ENCODE measurements around the gene MYO5B. TPM values are rescaled to one million over a fixed set of nuclear protein-coding genes. Genes with fewer than 3 reads are reported as not detected.

The MYO5B gene
- total RNA-seq, 1 experiment from 2014 or later = 32.1 TPM

DNA sequence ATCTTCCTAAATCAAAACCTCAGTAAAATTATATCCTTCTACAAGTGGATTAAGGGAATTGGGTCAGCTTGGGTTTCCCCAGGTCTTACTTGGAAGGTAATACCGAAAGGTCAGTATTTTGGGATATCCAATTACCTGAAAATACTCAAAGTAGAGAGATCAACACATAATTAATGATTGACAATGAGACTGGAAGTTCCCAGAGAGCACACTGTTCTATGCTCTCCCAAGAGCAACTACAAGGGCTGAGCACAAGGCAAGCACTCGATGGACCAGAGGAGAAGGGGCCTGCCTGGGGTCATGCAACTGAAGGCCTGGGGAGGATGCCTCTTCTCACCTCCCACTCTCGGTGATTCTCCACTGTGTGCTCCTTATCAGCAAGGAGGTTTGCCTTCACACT lies 222.4 kb downstream of the MYO5B start:
- H3K27ac ChIP-seq (ENCODE audit: low read depth, low read length) = no peak overlapping the region
- no peaks in the 10 kb centered on the region for H3K9me2 ChIP-seq (ENCODE audit: insufficient read depth)
- ChIA-PET CTCF (no interaction called here), POLR2A (no interaction called here), RAD21 (ENCODE audit: low non-redundant PET in 1 of 2, low total read pairs in 2 of 2, uncharacterized antibody in 2 of 2, unreplicated experiment in 2 of 2) (no interaction called here)
- no peaks in the 10 kb centered on the region for H3K79me2 ChIP-seq (ENCODE audit: insufficient read depth, low read length)
- no peaks in the 10 kb centered on the region; the same call in 1 of the 2 replicates for H3K27me3 ChIP-seq (ENCODE audit: insufficient read depth, low read length)
- DNase-seq (ENCODE audit: low read depth, low spot score) (no peak), ATAC-seq (no peak)
- H2AFZ ChIP-seq (ENCODE audit: low read depth, low read length, poor library complexity, severe bottlenecking) = no peak overlapping the region
- no peaks in the 10 kb centered on the region for H4K20me1 ChIP-seq (ENCODE audit: insufficient read depth)
- H3K36me3 ChIP-seq (ENCODE audit: control insufficient read depth in 1 of 2, insufficient read depth in 2 of 2, low read length in 2 of 2) = no peaks in the 10 kb centered on the region
- H3K4me1 ChIP-seq (ENCODE audit: control insufficient read depth in 1 of 2, insufficient read depth in 2 of 2, low read length in 2 of 2) = peaks cover 6 to 13% of the 10 kb centered on the region in 2 experiments
- no peak overlapping the region for H3K9ac ChIP-seq (ENCODE audit: low read length)
- no peak overlapping the region for H3K4me2 ChIP-seq (ENCODE audit: low read length)
- intact Hi-C loops (cut with micrococcal nuclease) = no loop called here
- no peak for TF ChIP-seq POLR2A (IDR thresholded peaks at IDR 0.05; ENCODE audit: borderline replicate concordance, extremely low read depth, insufficient read depth, insufficient read length)
- TF ChIP-seq, protein P1, sequence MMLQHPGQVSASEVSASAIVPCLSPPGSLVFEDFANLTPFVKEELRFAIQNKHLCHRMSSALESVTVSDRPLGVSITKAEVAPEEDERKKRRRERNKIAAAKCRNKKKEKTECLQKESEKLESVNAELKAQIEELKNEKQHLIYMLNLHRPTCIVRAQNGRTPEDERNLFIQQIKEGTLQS (IDR thresholded peaks at IDR 0.05) = no peak
- no peak for TF ChIP-seq ELF1 (IDR thresholded peaks at IDR 0.05; ENCODE audit: borderline replicate concordance, low read depth)
- TF ChIP-seq TCF7L2 (IDR thresholded peaks at IDR 0.05; ENCODE audit: borderline replicate concordance, extremely low read depth, insufficient read depth, insufficient read length) = no peak
- TF ChIP-seq FOSL1 (IDR thresholded peaks at IDR 0.05; ENCODE audit: low read depth) = no peak
- no peak for TF ChIP-seq YY1 (IDR thresholded peaks at IDR 0.05; ENCODE audit: extremely low read depth, insufficient replicate concordance, low read depth, low read length)
- H3K4me3 ChIP-seq (replicated peaks in 1 of 2; ENCODE audit: low read depth in 1 of 2, low read length in 2 of 2) = no peak overlapping the region
- no TSS peak for BruUV-seq (replicated peaks)
- no peaks in the 10 kb centered on the region for H3K9me3 ChIP-seq (ENCODE audit: control insufficient read depth in 1 of 2, insufficient read depth in 1 of 2, low read depth in 1 of 2, low read length in 2 of 2)

DNA sequence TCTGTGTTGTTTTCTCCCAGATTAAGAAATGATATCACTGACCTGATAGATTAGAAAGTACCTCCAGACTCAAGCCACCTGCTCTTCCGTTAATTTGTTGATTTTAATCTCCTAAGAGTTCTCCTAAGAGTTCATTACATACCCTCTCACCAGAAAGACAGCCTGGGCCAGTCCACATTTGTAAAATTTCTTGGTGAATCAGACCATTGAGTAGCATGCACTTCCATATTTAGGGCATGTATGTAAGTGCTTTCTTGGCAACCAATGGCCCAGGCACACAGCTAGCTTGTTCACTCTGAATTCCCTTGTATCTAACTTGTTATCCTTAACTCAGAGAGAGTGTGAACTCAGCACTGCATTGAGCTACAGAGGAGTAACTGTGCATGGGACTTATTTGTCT lies 223.5 kb downstream of the MYO5B start:
- no peaks in the 10 kb centered on the region for H3K9me2 ChIP-seq (ENCODE audit: insufficient read depth)
- H4K20me1 ChIP-seq (ENCODE audit: insufficient read depth) = no peaks in the 10 kb centered on the region
- H3K4me1 ChIP-seq (ENCODE audit: control insufficient read depth in 1 of 2, insufficient read depth in 2 of 2, low read length in 2 of 2) = peaks cover 17 to 23% of the 10 kb centered on the region in 2 experiments
- ChIA-PET CTCF (no interaction called here), POLR2A (no interaction called here), RAD21 (ENCODE audit: low non-redundant PET in 1 of 2, low total read pairs in 2 of 2, uncharacterized antibody in 2 of 2, unreplicated experiment in 2 of 2) (no interaction called here)
- H3K9ac ChIP-seq (ENCODE audit: low read length) = no peak overlapping the region
- TF ChIP-seq ELF1 (IDR thresholded peaks at IDR 0.05; ENCODE audit: borderline replicate concordance, low read depth) = no peak
- no peak for TF ChIP-seq ZNF274 (IDR thresholded peaks at IDR 0.05; ENCODE audit: low read depth, low read length)
- TF ChIP-seq TCF7L2 (IDR thresholded peaks at IDR 0.05; ENCODE audit: borderline replicate concordance, extremely low read depth, insufficient read depth, insufficient read length) = no peak
- TF ChIP-seq, protein P2, sequence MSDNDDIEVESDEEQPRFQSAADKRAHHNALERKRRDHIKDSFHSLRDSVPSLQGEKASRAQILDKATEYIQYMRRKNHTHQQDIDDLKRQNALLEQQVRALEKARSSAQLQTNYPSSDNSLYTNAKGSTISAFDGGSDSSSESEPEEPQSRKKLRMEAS (IDR thresholded peaks at IDR 0.05) = no peak
- no peak for TF ChIP-seq CBX3 (IDR thresholded peaks at IDR 0.05; ENCODE audit: low read depth)
- TF ChIP-seq EGR1 (IDR thresholded peaks at IDR 0.05; ENCODE audit: low read depth) = no peak
- no peak for TF ChIP-seq EZH2phosphoT487 (IDR thresholded peaks at IDR 0.05; ENCODE audit: borderline replicate concordance)
- intact Hi-C loops (cut with micrococcal nuclease) = no loop called here
- no peak for DNase-seq (ENCODE audit: low read depth, low spot score)
- H3K27me3 ChIP-seq (ENCODE audit: insufficient read depth, low read length) = no peaks in the 10 kb centered on the region; the same call in 1 of the 2 replicates
- H3K4me3 ChIP-seq (replicated peaks in 1 of 2; ENCODE audit: low read depth in 1 of 2, low read length in 2 of 2) = no peak overlapping the region
- no peak overlapping the region for H2AFZ ChIP-seq (ENCODE audit: low read depth, low read length, poor library complexity, severe bottlenecking)
- ATAC-seq = no peak
- H3K79me2 ChIP-seq (ENCODE audit: insufficient read depth, low read length) = no peaks in the 10 kb centered on the region
- no peaks in the 10 kb centered on the region for H3K9me3 ChIP-seq (ENCODE audit: control insufficient read depth in 1 of 2, insufficient read depth in 1 of 2, low read depth in 1 of 2, low read length in 2 of 2)
- H3K4me2 ChIP-seq (ENCODE audit: low read length) = no peak overlapping the region
- H3K27ac ChIP-seq (ENCODE audit: low read depth, low read length) = no peak overlapping the region
- H3K36me3 ChIP-seq (ENCODE audit: control insufficient read depth in 1 of 2, insufficient read depth in 2 of 2, low read length in 2 of 2) = no peaks in the 10 kb centered on the region
- BruUV-seq (replicated peaks) = no TSS peak
